ENCODE measurements around the gene C1QTNF6.
"Not testable (repeated sequence)": the region's sequence is repeated elsewhere in the genome, so short reads cannot be mapped to it uniquely, and the experiment has no call there.

C1QTNF6 gene

DNA sequence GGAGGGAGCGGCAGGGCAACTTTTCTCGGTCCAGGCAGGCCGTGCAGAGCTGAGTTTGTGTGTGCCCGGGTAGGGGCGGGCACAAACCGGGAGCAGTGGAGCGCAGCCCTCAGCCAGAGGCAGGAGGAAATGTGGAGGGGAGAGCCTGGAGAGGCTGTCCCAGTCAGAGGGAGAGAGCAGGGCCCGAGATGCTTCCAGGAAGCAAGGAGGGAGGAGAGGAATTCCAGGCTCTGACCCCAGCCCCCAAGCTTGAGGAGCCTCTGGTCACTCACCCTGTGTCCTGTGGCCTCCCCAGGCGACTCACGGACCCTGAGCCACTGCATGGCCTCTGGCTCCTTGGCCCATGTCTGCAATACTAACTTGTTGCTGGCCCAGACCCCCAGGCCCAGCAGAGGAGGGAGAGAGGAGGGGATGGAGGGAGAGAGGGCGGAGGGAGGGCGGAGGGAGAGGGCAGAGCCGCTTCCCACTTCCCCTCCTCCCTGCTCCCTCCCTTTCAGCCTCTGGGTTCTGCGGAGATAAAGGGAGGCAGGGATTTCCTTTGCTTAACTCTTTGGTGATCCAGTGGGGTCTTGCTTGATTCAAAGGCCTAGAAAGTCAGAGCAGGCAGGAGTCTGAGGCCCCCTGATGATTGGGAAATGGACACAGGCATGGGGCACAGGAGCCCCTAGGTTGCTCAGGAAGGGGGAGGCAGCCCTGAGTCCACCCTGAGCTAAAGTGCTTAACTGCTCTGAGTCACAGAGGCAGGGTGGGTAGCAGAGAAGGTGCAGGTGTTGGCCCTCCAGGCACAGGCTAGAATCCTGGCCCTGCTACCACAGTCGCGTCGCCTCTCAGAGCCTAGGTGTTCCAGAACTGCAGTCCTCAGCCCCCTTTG lies at the start of gene C1QTNF6:
TSS of gene C1QTNF6 (minus strand) at position 357 of the 871 bp plus-strand sequence. CDS start at position 323, 34 bp downstream.
- peak; percentile 54 for DNase-seq (ENCODE audit: low spot score)

DNA sequence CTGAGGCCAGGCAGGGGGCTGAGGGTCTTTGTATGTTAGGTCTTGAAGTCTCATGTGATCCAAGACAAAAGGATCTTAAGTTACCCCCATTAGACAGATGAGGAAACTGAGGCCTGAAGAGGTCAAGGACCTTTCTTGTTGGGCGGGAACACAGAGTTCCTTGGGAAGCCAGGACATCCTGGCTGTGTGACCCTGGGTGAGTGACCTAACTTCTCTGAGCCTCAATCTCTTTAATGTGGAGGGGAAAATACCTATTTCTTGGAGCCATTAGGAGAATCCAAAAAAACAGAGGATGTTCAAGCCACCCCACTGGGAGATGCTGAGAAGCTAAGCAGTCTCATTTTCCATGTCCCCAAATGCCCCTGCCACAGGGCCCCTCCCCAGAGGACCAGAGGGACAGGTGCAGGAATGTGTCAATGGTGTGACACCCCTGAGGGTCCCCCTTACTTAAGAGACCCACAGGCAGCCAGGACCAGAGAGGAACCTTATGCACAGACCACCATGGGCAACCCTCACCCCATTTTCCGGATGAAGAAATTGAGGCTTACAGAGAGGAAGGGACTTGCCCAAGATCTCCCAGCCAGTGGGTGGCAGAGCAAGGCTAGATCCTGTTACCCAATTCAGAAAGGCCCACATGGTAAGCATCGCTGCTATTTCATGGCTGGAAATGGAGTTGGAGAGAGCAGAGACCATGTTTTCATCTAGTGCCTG lies 48.0 kb upstream of the C1QTNF6 start:
- DNase-seq (ENCODE audit: low spot score): no peak
- no peak for FAIRE-seq

More for the DNA sequence above, at the start of gene C1QTNF6:
- FAIRE-seq: peak; percentile 40

DNA sequence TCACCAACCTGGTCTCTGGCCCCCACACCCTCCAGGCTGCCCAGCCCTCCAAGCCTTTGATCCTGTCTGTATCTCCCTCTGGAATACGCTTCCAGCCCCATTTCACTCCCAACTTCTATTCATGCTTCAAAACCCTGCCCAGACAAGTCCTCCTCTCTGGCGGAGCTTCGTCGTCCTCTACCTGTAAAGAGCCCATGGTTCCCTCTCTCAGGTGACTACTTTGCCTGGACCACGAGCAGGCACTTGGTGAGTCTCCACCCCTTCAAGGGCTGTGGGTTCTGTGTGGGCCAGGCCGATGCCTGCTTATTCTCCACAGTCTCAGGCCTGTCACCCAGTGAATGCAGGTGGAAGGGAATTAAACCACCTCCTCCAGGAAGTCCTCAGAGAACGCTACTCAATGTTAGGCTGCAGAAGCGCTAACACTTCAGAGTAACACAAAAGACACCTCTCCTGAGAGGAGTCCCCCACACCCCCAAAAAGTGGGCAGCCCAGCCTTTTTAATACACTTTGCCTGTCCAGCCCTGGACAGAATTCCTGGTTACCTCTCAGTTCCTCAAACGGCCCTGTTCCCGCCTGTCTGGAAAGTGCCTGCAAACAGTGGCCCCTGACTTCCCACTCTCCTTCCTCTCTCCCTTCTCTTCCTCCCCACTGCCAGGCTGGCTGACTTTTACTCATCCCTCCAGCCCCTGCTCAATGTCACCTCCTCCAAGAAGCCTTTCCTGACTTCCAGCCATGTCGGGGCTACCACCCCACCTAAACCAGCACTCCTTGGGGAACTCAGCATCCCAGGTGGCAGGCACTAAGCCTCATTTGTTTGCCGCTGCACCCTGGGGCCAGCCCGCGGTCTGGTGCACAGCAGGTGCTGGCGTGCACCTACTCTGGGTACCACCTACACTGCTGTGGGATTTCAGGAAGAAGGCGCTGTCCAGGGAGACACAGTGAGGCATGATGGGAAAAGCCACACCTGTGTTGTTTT lies 47.0 kb upstream of the C1QTNF6 start:
- FAIRE-seq: no peak
- DNase-seq (ENCODE audit: low spot score): no peak

DNA sequence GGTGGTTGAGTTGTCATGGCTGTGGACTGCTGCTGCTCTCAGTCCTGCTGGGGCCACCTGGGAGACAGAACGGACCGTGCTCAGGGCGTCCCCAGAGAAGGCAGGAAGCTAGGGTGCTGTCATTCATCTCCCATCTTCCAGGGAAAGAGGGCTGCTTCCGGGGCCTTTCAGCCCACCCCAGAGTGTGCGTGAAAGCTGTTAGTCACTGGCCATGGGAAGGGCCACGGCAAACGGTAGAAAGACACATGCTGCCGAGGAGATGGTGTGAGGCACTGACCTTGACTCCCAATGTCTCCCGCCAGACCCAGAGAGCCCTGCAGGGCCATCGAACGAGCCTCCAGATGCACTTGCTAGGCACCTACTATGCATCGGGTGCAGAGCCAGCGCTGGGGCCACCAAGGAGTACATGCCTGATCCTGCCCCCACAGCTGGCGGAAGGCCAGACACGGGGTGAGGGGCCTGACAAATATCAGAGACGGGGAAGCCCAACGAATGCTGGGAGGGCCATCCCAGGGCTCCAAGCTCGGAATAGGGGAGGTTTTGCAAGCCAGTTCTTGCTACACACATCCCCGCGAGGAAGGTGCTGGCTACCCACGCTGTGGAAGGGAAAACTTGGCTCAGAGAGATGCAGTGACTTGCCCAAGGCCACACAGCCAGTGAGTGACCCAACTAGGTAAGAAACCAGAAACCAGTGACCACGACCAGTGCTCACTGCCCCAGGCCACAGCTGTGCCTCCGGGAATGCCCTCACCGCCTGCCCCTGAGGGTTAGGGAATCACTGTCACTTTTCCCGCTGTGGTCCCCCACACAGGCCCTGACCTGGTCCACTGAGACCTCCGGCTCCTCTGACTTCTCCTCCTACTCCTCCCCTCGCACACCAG lies 45.9 kb upstream of the C1QTNF6 start:
- no peak for FAIRE-seq
- no peak for DNase-seq (ENCODE audit: low spot score)

DNA sequence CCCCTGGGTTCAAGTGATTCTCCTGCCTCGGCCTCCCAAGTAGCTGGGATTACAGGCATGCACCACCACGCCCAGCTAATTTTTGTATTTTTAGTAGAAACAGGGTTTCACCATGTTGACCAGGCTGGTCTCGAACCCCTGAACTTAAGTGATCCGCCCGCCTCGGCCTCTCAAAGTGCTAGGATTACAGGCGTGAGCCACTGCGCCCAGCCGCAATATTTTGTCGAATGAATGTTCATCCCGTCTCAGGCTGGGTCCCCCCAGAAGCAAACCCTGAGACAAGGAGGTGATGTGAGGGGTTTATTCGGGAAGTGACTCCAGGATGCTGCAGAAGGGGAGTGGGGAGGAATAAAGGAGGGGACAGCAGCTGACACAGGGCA lies 45.3 kb upstream of the C1QTNF6 start:
- DNase-seq (ENCODE audit: low spot score); FAIRE-seq: not testable (repeated sequence)

DNA sequence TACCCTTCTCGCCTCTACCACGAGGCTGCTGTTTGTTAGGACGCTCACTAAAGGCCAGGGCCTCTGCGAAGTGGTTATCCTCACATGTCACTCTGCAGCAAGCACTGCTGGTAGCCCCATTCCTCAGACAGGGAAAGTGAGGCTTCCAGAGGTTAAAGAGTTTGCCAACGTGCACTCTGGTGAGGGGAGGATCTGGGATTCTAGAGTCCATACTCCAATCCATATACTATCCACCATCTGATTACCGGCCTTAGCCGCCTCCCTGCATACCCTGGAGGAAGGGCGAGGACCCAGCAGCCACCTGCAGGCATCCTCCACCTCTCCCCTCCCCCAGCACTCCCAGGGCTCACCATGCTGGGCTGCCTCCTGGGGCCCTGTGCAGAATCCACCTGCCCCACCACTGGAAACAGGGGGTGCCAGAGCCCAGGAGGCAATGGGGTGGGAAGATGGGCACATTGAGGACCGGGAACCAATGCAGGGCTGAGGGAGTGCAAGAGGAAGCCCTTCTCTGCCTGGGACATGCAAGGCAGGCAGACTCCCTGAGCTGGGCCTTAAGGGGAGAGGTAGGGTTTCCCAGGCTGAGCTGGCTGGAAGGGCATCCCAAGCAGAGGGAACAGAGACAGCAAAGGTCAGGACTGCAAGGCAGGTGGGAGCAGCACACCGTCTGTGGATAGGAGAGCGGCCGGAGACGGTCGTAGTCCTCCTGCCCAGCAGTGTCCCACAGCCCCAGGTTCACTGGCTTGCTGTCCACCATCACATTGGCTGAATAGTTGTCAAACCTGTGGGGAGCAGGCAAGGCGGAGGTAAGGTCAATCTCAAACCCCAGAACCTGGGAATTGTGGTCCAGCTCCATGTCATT lies 44.3 kb upstream of the C1QTNF6 start:
- FAIRE-seq: peak; percentile 37

DNA sequence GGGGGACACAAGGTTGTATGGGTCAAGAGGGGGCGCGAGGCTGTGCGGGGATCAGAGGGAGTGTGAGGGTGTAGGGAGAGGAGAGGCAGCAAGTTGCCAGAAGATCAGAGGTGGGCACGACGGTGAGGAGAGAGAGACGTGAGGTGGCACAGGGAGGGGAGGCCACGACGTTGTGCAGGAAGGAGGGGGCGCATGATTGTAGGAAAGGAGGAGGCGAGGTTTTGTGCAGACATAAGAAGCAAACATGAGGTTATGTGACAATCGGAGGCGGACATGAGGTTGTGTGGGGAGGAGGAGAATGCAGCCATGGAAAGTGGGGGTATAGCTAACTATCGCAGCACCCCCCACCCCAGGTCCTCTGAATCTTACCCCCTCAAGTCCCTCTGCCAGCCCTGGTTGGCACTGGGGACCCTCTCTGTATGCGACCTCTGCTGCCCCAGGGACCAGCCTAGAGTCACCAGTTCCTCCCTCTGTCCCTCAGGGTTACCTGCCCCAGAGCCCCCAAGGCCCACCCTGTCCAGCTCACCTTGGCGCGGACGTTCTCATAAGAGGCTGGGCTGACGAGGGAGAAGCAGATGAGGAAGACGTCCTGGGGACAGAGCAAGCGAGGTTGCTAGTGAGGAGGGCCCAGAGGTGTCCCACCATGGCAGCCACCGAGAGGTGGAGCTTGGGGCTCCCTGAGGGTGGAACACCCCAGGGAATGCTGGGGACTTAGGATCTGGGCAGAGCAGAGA lies 43.5 kb upstream of the C1QTNF6 start:
- no peak for DNase-seq (ENCODE audit: low spot score)
- FAIRE-seq: no peak

More for the DNA sequence above, 44.3 kb upstream of the C1QTNF6 start:
- DNase-seq (ENCODE audit: low spot score): no peak

DNA sequence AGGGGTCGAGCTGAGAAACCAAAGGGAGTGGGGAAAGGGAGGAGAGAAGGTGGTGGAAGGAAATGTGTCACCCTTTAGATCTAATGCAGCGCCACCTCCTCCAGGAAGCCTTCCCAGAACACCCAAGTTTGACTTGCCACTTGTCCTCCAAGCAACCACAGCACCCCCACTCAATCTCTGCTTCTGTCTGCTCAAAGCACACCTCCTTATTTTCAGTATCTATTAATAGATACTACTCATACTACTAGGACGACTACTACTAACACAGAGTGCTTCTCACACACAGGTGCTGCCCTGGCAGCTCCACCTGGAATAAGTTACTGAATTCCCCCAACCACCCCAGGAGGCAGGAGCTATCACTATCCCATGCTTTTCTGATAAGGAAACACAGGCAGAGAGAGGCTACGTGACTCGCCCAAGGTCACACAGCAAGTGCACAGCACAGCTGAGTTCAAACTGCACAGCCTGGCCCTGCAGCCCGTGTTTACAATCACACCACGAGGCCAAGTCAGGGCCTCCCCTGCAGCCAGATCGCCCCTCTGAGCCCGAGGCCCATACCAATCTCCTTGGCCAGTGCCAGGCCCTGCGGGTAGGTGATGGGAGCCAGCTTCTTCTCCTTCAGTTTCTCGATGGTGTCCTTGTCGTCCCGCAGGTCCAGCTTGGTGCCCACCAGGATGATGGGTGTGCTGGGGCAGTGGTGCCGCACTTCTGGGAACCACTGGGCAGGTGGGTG lies 42.8 kb upstream of the C1QTNF6 start:
- DNase-seq (ENCODE audit: low spot score): no peak

DNA sequence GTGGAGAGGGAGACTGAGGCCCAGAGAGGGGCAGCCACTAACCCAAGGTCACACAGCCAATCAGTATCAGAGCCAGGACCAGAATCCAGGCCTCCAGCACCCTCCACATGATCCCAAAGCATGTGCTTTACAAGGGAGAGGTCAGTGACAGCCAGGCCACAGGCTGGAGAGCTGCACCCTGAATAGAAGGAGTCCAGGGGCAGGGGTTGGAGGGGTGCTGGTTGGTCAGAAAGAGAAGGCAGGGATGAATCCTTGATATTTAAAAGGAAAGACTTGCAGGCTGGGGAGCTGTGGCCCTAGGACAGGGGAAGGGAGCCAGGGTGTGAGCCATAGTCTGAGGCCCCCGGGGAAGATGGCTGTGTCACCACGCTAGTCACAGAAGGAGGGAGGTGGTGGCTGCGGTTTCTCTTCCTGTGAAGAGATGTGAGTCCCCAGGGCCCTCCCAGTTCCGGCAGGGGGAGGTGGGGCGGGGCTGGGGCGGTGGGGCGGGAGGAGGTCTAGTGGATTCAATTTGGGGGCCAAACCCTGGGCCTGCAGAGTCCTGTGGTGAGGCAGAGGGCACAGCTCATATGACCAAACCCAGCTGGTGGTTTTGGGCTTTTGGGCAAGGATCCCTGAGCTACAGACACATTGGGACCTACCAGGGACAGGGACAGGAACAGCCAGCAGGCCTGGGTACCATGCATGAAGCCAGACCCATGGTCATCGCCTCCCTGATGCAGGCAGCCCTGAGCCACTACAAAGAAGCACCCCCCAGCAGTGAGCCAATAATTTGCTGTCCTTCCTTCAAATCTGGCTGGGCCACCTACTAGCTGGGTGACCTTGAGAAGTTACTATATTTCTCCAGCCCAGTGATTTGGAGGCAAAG lies 42.0 kb upstream of the C1QTNF6 start:
- FAIRE-seq (peak; percentile 86), DNase-seq (ENCODE audit: low spot score) (peak; percentile 77)

More for the DNA sequence above, 42.8 kb upstream of the C1QTNF6 start:
- FAIRE-seq: peak; percentile 84

DNA sequence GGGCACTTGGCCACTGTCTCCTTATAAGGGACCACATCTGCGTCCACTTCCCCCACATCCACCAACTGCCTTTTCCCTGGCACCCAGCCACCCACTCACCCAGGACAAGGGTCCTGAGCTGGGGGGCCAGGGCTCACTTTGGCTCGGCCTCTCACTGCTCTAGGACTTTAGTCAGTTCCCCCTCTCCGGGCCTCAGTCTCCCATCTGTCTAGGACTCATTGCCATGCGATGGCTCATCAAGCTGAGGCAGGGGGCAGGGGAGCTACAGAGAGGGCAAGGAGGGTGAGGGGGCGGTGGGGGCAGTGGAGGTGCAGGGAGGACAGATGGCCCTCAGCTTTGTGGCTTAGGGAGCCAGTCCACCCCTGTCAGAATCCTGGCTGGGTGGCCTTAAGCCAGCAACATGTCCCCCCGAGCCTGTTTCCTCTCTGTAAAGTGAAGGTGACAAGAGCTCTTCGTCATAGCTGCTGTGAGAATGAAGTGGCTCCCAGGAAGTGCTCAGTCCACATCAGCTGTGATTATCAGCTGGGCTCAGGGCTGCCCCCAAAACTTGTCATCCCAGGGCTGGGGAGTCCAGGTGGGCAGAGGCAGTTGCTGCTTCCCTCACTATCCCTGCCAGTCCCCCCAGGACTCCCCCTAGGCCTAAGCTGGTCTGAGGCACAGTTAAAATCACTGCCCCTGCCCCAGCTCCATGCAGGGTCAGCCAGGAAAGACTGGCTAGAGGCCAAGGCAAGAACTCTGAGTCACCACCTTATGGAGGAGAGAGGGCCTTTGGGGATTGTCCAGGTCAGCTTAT lies 41.2 kb upstream of the C1QTNF6 start:
- peak; percentile 75 for DNase-seq (ENCODE audit: low spot score)
- peak; percentile 90 for FAIRE-seq

DNA sequence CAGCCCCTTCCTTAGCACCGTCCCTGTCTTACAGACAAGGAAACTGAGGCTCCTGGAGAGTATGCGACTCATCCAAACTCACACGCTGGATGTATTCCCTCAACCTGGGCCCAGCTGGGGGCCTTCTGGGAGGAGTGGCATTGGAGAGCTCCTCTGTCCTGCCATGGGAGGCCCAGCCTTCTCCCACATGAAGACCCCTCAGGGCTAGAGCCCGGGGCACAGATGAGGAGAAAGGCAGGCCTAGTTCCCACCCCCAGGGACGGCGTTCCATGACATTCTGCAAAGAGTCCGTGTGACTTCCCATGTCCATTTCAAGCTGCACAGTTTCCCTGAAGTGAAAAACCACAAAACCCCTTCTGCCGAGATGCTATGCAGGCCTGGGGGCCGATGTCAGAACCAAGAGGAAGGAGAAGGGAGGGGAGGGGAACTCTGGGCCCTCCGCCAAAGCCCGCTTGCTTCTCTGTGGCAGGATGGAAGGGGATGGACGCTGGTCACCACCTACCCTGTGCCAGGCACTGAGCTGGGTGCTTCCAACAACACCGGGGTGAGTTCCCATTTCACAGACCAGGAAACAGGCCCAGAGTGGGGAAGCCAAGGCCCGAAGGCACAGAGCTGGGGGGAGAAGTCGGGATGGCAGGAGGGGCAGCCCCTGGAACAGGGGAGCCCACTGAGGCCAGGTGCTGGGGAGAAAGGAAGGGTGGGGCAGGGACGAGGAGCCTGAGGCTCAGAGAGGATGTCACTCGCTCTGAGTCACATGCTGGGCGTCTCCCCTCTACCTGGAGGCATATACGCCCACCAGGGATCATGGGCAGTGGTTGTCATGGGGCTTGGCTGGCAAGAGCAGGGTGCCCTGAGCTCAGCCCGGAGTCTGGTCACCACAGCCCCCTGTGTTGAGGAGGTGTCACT lies 40.3 kb upstream of the C1QTNF6 start:
- peak; percentile 39 for DNase-seq (ENCODE audit: low spot score)
- FAIRE-seq: no peak

DNA sequence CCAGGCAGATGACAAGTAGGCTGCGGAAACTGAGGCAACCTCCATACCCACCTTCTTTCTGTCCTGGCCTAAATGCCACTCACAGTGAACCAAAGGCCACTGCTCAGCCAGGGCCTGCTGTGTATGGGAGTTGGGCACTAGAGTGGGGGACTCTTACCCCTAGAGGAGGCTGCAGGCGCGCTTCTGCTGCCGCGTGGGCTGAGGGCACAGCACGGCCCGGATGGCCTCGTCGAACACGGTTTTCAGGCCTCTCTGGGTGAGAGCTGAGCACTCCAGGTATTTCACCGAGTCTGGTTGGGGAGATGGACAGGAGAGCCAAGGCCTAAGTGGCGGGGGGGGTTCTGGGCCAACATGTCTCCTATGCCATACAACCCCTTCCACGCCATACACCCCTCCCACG lies 38.5 kb upstream of the C1QTNF6 start:
- DNase-seq (ENCODE audit: low spot score) (no peak), FAIRE-seq (no peak)

DNA sequence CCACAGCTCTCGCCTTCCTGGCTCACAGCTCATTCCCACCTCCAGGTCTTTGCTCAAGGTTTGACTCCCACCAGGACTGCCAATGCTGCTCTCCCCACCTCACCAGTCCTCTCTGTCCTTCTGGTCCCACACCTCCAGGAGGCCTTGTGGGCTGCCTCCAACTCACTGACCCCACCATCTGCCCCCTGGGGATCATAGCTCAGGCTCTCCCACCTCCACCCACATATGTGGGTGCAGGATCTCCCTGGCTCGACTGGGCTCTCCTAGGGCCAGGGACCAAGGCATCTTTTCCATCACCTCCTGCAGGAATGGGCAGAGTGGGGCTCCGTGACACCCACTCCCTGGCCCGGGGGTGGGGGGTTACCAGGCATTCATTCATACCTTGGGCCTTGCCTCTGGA lies 38.0 kb upstream of the C1QTNF6 start:
- FAIRE-seq: no peak
- DNase-seq (ENCODE audit: low spot score): no peak

DNA sequence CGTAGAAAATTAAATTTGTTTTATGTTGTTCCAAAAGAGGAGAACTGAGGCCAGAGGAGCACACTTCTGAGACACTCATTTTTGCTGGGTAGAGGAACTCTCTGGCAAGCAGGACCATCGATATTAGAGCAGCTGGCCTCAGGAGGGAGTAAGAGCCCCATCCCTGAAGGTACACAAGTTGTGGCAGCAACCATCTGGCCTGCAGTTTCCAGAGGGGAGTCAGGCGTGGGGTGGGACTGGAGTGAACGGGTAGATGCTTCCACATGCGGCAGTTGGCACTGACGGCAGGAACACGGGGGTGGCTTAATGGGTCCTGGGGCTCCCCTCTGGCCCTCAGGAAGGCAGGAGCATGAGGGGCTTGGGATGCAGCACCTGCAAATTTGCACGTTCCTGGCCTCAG lies 37.4 kb upstream of the C1QTNF6 start:
- FAIRE-seq (no peak), DNase-seq (ENCODE audit: low spot score) (no peak)

DNA sequence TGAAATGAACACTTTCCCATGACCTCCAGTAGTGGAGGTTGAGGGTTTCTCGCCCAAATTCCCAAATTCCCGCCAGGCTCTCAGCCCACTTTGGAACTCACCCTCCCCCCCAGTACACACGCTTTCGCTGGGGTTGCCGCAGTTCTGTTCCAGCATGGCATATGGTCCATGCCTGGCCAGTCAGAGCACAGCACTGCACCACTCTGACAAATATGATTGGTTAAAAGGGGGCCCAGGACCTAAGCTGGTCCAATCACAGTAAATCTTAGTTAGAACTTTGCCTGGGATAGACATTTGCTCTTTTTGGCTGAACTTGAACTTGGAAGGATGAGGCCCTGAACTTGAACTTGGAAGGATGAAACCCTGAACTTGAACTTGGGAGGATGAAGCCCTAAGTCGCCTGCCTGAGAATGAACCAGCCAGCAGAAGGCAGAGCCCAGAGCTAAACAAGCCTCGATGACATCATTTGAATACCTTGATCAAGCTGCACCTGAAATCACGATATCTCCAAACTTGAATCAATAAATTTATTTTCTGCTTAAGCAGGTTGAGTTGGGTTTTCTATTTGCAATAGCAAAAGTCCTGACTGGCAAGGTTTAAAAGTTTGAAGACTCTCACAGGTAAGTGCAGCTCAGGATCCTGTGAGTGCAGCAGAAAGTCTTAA lies 36.8 kb upstream of the C1QTNF6 start:
- FAIRE-seq (no peak), DNase-seq (ENCODE audit: low spot score) (no peak)

All from urothelium cell line (cell line).